WERI-Rb-1 (cell line): Measurements from ENCODE around the gene PTTG1.
A peak's percentile ranks its signal among the peaks of the same experiment; 100 is the strongest.

ENCODE experiments used
- DNase-seq: peaks from one replicate; pipeline ENCODE4 v3.0.0-alpha.2; 2020
- H3K27ac ChIP-seq: fragments of 250-450 bp; sonication (Bioruptor Pico); 2 replicates; pipeline ENCODE4 v1.5.1; 2020; ENCODE audit warnings: mild to moderate bottlenecking, moderate library complexity
- H3K27me3 ChIP-seq: fragments of 250-450 bp; sonication (Bioruptor Pico); 2 replicates; pipeline ENCODE4 v1.5.1; 2021; ENCODE audit warnings: mild to moderate bottlenecking, low read depth, moderate library complexity; ENCODE audit not compliant: insufficient read depth, severe bottlenecking
- H3K36me3 ChIP-seq: fragments of 250-450 bp; sonication (Bioruptor Pico); 2 replicates; pipeline ENCODE4 v1.5.1; 2020; ENCODE audit warnings: mild to moderate bottlenecking, moderate library complexity
- H3K4me3 ChIP-seq: 2 replicates; pipeline ENCODE4 v1.5.1; 2011; ENCODE audit warnings: low read depth, mild to moderate bottlenecking, control low read depth, low read length
- H3K9me3 ChIP-seq: fragments of 250-450 bp; sonication (Bioruptor Pico); 2 replicates; pipeline ENCODE4 v1.5.1; 2021; ENCODE audit warnings: mild to moderate bottlenecking, moderate library complexity; ENCODE audit not compliant: severe bottlenecking
- CTCF ChIP-seq: IDR thresholded peaks from 2 replicates; pipeline ENCODE4 v1.5.1; 2011; ENCODE audit warnings: low read depth, mild to moderate bottlenecking, control low read depth, inconsistent platforms, low read length

The PTTG1 gene

GRCh38 chr5:160421625-160422258, at the start of gene PTTG1:
Gene PTTG1 (plus strand): TSS chr5:160421855. CDS start chr5:160422313, 458 bp downstream.
- peak; percentile 98 for DNase-seq
- TF ChIP-seq CTCF, result no peak
- Histone ChIP-seq H3K27ac (peak within 1 kb of the TSS; percentile 82), H3K27me3 (no peaks in the 10 kb centered on the region), H3K4me3 (peak within 1 kb of the TSS; percentile 74), H3K9me3 (no peaks in the 10 kb centered on the region), H3K36me3 (peaks cover 42% of the 10 kb centered on the region)

- Histone ChIP-seq H3K27me3 (no peaks in the 10 kb centered on the region), H3K36me3 (no peaks in the 10 kb centered on the region), H3K9me3 (no peaks in the 10 kb centered on the region), H3K27ac (no peak overlapping the region), H3K4me3 (no peak overlapping the region)
- no peak for TF ChIP-seq CTCF
- no peak for DNase-seq
Observed at GRCh38 chr5:160375166-160375565, 46.5 kb upstream of the PTTG1 start.

- TF ChIP-seq CTCF, result no peak
- Histone ChIP-seq H3K27me3 (no peaks in the 10 kb centered on the region), H3K27ac (no peak overlapping the region), H3K4me3 (no peak overlapping the region), H3K36me3 (no peaks in the 10 kb centered on the region), H3K9me3 (no peaks in the 10 kb centered on the region)
- no peak for DNase-seq
Observed at GRCh38 chr5:160375701-160376100, 46.0 kb upstream of the PTTG1 start.

- no peaks in the 10 kb centered on the region for H3K9me3 ChIP-seq
- H3K27me3 ChIP-seq, result no peaks in the 10 kb centered on the region
- no peaks in the 10 kb centered on the region for H3K36me3 ChIP-seq
- H3K27ac ChIP-seq, result no peak overlapping the region
- no peak overlapping the region for H3K4me3 ChIP-seq
- no peak for TF ChIP-seq CTCF
- DNase-seq, result no peak
Observed at GRCh38 chr5:160376416-160376815, 45.2 kb upstream of the PTTG1 start.

- no peaks in the 10 kb centered on the region for H3K36me3 ChIP-seq
- H3K9me3 ChIP-seq, result no peaks in the 10 kb centered on the region
- no peak for DNase-seq
- H3K27me3 ChIP-seq, result no peaks in the 10 kb centered on the region
- H3K4me3 ChIP-seq, result no peak overlapping the region
- no peak for TF ChIP-seq CTCF
- no peak overlapping the region for H3K27ac ChIP-seq
Observed at GRCh38 chr5:160377651-160378050, 44.0 kb upstream of the PTTG1 start.

- H3K27me3 ChIP-seq, result no peaks in the 10 kb centered on the region
- no peaks in the 10 kb centered on the region for H3K9me3 ChIP-seq
- no peak overlapping the region for H3K27ac ChIP-seq
- TF ChIP-seq CTCF, result no peak
- no peak for DNase-seq
- H3K36me3 ChIP-seq, result no peaks in the 10 kb centered on the region
- no peak overlapping the region for H3K4me3 ChIP-seq
Observed at GRCh38 chr5:160378330-160378729, 43.3 kb upstream of the PTTG1 start.
